ENCODE data around the gene GPBP1L1.
"Not testable (repeated sequence)": the region's sequence is repeated elsewhere in the genome, so short reads cannot be mapped to it uniquely, and the experiment has no call there.

The GPBP1L1 gene

GRCh38 chr1:45686288-45687013 is at the start of gene GPBP1L1:
Gene GPBP1L1 (minus strand): TSS chr1:45686533. CDS start chr1:45659087, 27,446 bp downstream.
- peak; percentile 99 for DNase-seq

- no peak for DNase-seq
Observed at GRCh38 chr1:45730780-45731319, 44.5 kb upstream of the GPBP1L1 start.

- DNase-seq = no peak
Observed at GRCh38 chr1:45730075-45730779, 43.9 kb upstream of the GPBP1L1 start.

GRCh38 chr1:45726007-45726406 is 39.7 kb upstream of the GPBP1L1 start:
- not testable (repeated sequence) for DNase-seq

GRCh38 chr1:45723248-45723930 is 37.1 kb upstream of the GPBP1L1 start:
- DNase-seq = no peak

GRCh38 chr1:45722809-45723208 is 36.5 kb upstream of the GPBP1L1 start:
- no peak for DNase-seq

GRCh38 chr1:45721207-45721606 is 34.9 kb upstream of the GPBP1L1 start:
- no peak for DNase-seq

GRCh38 chr1:45718289-45718688 is 32.0 kb upstream of the GPBP1L1 start:
- DNase-seq = no peak

GRCh38 chr1:45717386-45717785 is 31.1 kb upstream of the GPBP1L1 start:
- DNase-seq = not testable (repeated sequence)

- DNase-seq = no peak
Observed at GRCh38 chr1:45716700-45717099, 30.4 kb upstream of the GPBP1L1 start.

- DNase-seq = no peak
Observed at GRCh38 chr1:45713711-45714110, 27.4 kb upstream of the GPBP1L1 start.

GRCh38 chr1:45704637-45705036 is 18.3 kb upstream of the GPBP1L1 start:
- no peak for DNase-seq

GRCh38 chr1:45694823-45695222 is 8.5 kb upstream of the GPBP1L1 start:
- DNase-seq = no peak

GRCh38 chr1:45693811-45694210 is 7.5 kb upstream of the GPBP1L1 start:
- not testable (repeated sequence) for DNase-seq

- peak; percentile 90 for DNase-seq
Observed at GRCh38 chr1:45687754-45688740, 1.7 kb upstream of the GPBP1L1 start, which contains the start of gene TMEM69. Gene TMEM69 (plus strand): TSS chr1:45688181. CDS start chr1:45691069, 2,888 bp downstream.

- peak; percentile 99 for DNase-seq
Observed at GRCh38 chr1:45687014-45687753, 851 bp upstream of the GPBP1L1 start.

- peak; percentile 46 for DNase-seq
Observed at GRCh38 chr1:45686015-45686287, 382 bp downstream of the GPBP1L1 start.

- no peak for DNase-seq
Observed at GRCh38 chr1:45685308-45686014, 872 bp downstream of the GPBP1L1 start.

- DNase-seq = no peak
Observed at GRCh38 chr1:45684402-45684801, 1.9 kb downstream of the GPBP1L1 start.

GRCh38 chr1:45682942-45683341 is 3.4 kb downstream of the GPBP1L1 start:
- DNase-seq = no peak

GRCh38 chr1:45679123-45679522 is 7.2 kb downstream of the GPBP1L1 start:
- no peak for DNase-seq

Data from activated CD4-positive, alpha-beta T cell treated with anti-CD3 and anti-CD28 coated beads, Interleukin-2, amount 50 U/mL, for 16 hours (primary cell).